ENCODE data around the gene VAV3. TPM values are rescaled to one million over a fixed set of nuclear protein-coding genes. Genes with fewer than 3 reads are reported as not detected.

VAV3 gene
- total and polyA plus RNA-seq, 2 of the 13 experiments (the other 11 are each of a cell fraction or from before 2014, with no cell fraction given), result 15.9 to 29.8 TPM

- no peak for TF ChIP-seq E2F1 (CRISPR knock-in tag; IDR thresholded peaks at IDR 0.05)
- no peak for TF ChIP-seq PHF21A (CRISPR knock-in tag; IDR thresholded peaks at IDR 0.05)
- TF ChIP-seq MED8 (CRISPR knock-in tag; IDR thresholded peaks at IDR 0.05; ENCODE audit: insufficient replicate concordance), result no peak
- peak; percentile 72 for TF ChIP-seq FOXA3 (CRISPR knock-in tag; IDR thresholded peaks at IDR 0.05)
- no peak for TF ChIP-seq TCF12 (IDR thresholded peaks at IDR 0.05)
- peak; percentile 44; the same call in 1 of the 2 replicates for TF ChIP-seq TCF12 (CRISPR knock-in tag; IDR thresholded peaks at IDR 0.05)
- peak; percentile 92 for TF ChIP-seq NFIC (IDR thresholded peaks at IDR 0.05; ENCODE audit: low read length)
- TF ChIP-seq ASH2L (IDR thresholded peaks at IDR 0.05; ENCODE audit: insufficient read length, low read depth, low read length), result peak; percentile 57
- TF ChIP-seq AGO2 (optimal IDR thresholded peaks at IDR 0.05; ENCODE audit: low read depth, low read length), result no peak
- TF ChIP-seq NBN (conservative IDR thresholded peaks at IDR 0.05), result no peak
- peak; percentile 20; the same call in 1 of the 2 replicates for TF ChIP-seq ZKSCAN8 (CRISPR knock-in tag; IDR thresholded peaks at IDR 0.05; ENCODE audit: borderline replicate concordance)
- peak; percentile 63 for TF ChIP-seq HDAC2 (CRISPR knock-in tag; IDR thresholded peaks at IDR 0.05)
- peak; percentile 75; the same call in 1 of the 2 replicates for TF ChIP-seq EHMT2 (IDR thresholded peaks at IDR 0.05; ENCODE audit: borderline replicate concordance, low read depth, low read length)
- no peak for TF ChIP-seq CCDC6 (CRISPR knock-in tag; IDR thresholded peaks at IDR 0.05)
- TF ChIP-seq HNF1B (CRISPR knock-in tag; IDR thresholded peaks at IDR 0.05), result no peak
- peak; percentile 77; the same call in 1 of the 2 replicates for TF ChIP-seq MIXL1 (CRISPR knock-in tag; IDR thresholded peaks at IDR 0.05)
- TF ChIP-seq POGZ (CRISPR knock-in tag; IDR thresholded peaks at IDR 0.05), result peak; percentile 68
- TF ChIP-seq STAT6 (CRISPR knock-in tag; IDR thresholded peaks at IDR 0.05; ENCODE audit: borderline replicate concordance), result no peak
- TF ChIP-seq ATF5 (CRISPR knock-in tag; IDR thresholded peaks at IDR 0.05; ENCODE audit: low read depth), result no peak
- no peak for TF ChIP-seq AHR (CRISPR knock-in tag; IDR thresholded peaks at IDR 0.05)
- no peak for TF ChIP-seq ZSCAN5A (CRISPR knock-in tag; IDR thresholded peaks at IDR 0.05; ENCODE audit: borderline replicate concordance)
- peak; percentile 70; the same call in 1 of the 2 replicates for TF ChIP-seq ZNF503 (CRISPR knock-in tag; IDR thresholded peaks at IDR 0.05)
Observed at GRCh38 chr1:107597290-107597689, 367.7 kb downstream of the VAV3 start (continued).
